Central memory CD8-positive, alpha-beta T cell (primary cell): Measurements from ENCODE around the gene HAO2.

Source experiments
- ATAC-seq: fragments of 150-1000 bp; cut with Tn5 transposase; replicated peaks from 2 replicates; pipeline ENCODE4 v1.10.0; 2022; ENCODE audit warnings: mild to moderate bottlenecking, moderate FRiP score, moderate number of reproducible peaks; ENCODE audit not compliant: poor library complexity, severe bottlenecking; ENCODE audit errors: extremely low read depth
- DNase-seq, 2 donors: peaks; one replicate each; pipeline ENCODE4 v3.0.0; 2021; ENCODE audit warnings: low spot score in 2 of 2
- H3K27ac Mint-ChIP-seq: one replicate; pipeline ENCODE4 v1.8.0; 2022; ENCODE audit warnings: low read depth, mild to moderate bottlenecking, moderate library complexity, mixed read lengths
- H3K27me3 Mint-ChIP-seq: one replicate; pipeline ENCODE4 v1.8.0; 2022; ENCODE audit warnings: mixed read lengths
- H3K36me3 Mint-ChIP-seq: one replicate; pipeline ENCODE4 v1.8.0; 2022; ENCODE audit warnings: mild to moderate bottlenecking, moderate library complexity, mixed read lengths; ENCODE audit not compliant: insufficient read depth
- H3K4me1 Mint-ChIP-seq: one replicate; pipeline ENCODE4 v1.8.0; 2022; ENCODE audit warnings: mixed read lengths
- H3K4me3 Mint-ChIP-seq: one replicate; pipeline ENCODE4 v1.8.0; 2022; ENCODE audit warnings: mild to moderate bottlenecking, moderate library complexity, mixed read lengths
- H3K9me3 Mint-ChIP-seq: one replicate; pipeline ENCODE4 v1.8.0; 2022; ENCODE audit warnings: mixed read lengths

Gene HAO2

GRCh38 chr1:119351997-119352396 lies 16.6 kb upstream of the HAO2 start:
- peaks cover 8% of the 10 kb centered on the region for H3K27me3 Mint-ChIP-seq
- no peak overlapping the region for H3K27ac Mint-ChIP-seq
- no peak overlapping the region for H3K4me3 Mint-ChIP-seq
- H3K9me3 Mint-ChIP-seq = no peaks in the 10 kb centered on the region
- H3K36me3 Mint-ChIP-seq = no peaks in the 10 kb centered on the region
- H3K4me1 Mint-ChIP-seq = no peaks in the 10 kb centered on the region
- ATAC-seq = no peak
- no peak for DNase-seq

DNA sequence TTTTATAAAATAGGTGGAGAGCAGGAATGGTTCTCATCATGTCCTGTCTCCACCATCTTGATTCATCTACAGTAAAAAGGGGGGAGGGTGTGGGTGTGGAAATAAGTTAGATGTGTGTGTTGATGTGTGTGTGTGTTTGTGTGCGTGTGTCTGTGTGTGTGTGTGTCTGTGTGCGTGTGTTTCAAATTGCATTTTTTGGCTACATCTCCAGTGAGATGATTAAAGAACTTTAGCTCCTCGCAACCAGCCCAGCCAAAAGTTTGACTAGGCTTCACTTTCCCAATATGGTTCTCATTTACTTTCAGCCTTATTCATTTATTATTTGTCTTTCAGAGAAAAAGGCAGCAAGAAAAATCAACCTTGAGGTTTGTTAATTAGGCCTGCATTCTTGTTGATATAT lies 14.7 kb upstream of the HAO2 start:
- H3K4me1 Mint-ChIP-seq = no peaks in the 10 kb centered on the region
- H3K4me3 Mint-ChIP-seq = no peak overlapping the region
- peaks cover 8% of the 10 kb centered on the region for H3K27me3 Mint-ChIP-seq
- H3K27ac Mint-ChIP-seq = no peak overlapping the region
- no peaks in the 10 kb centered on the region for H3K36me3 Mint-ChIP-seq
- ATAC-seq = no peak
- no peak for DNase-seq
- no peaks in the 10 kb centered on the region for H3K9me3 Mint-ChIP-seq

DNA sequence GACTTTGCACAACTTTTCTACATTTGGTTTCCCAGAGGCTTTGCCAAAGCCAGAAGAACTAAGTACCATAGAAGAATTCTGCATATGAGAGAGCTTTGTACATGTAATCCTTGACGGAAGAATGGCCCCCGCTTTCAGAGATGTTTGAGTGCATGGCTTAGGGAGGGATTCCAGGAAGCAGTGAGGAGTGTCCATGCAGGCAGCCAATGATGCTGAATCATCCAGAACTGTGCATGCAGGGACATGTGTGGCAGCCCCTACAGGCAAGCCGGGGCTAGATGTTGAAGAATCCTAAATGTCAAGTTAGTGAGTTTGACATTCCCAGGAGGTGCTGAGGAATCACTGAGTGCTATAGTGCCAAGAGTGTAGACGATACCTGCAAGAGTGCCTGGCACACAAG lies 9.9 kb upstream of the HAO2 start:
- no peaks in the 10 kb centered on the region for H3K27me3 Mint-ChIP-seq
- no peaks in the 10 kb centered on the region for H3K36me3 Mint-ChIP-seq
- no peak for ATAC-seq
- no peak for DNase-seq
- no peaks in the 10 kb centered on the region for H3K4me1 Mint-ChIP-seq
- H3K4me3 Mint-ChIP-seq = no peak overlapping the region
- H3K27ac Mint-ChIP-seq = no peak overlapping the region
- no peaks in the 10 kb centered on the region for H3K9me3 Mint-ChIP-seq

DNA sequence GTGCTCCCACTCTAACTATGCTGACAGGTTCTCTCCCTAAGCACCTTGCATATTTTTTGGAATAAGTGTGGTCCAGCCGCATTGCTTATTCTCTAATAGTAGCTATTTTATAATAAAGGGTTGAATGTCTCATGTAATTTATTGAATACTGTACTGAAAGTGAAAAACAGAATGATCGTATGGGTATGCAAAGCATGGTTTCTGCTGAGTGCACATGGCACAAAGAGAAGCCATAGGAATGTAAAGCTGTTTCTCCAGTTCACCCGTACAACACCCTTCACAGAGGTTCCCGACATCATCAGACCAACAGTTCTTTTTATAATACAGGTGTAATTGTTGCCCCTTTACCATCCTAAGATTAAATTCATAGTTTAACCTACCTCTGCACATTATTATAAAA lies 8.9 kb upstream of the HAO2 start:
- no peak for DNase-seq
- Mint-ChIP-seq H3K4me1 (no peaks in the 10 kb centered on the region), H3K27ac (no peak overlapping the region), H3K36me3 (no peaks in the 10 kb centered on the region), H3K27me3 (no peaks in the 10 kb centered on the region), H3K4me3 (no peak overlapping the region), H3K9me3 (no peaks in the 10 kb centered on the region)
- no peak for ATAC-seq

- H3K27ac Mint-ChIP-seq = no peak overlapping the region
- H3K36me3 Mint-ChIP-seq = peaks cover 2% of the 10 kb centered on the region
- H3K27me3 Mint-ChIP-seq = no peaks in the 10 kb centered on the region
- H3K4me1 Mint-ChIP-seq = no peaks in the 10 kb centered on the region
- no peak overlapping the region for H3K4me3 Mint-ChIP-seq
- ATAC-seq = no peak
- H3K9me3 Mint-ChIP-seq = no peaks in the 10 kb centered on the region
- DNase-seq = no peak
Observed at GRCh38 chr1:119361205-119361604, 7.4 kb upstream of the HAO2 start.

GRCh38 chr1:119361620-119362344 lies 6.8 kb upstream of the HAO2 start:
- Mint-ChIP-seq H3K4me3 (no peak overlapping the region), H3K27ac (no peak overlapping the region), H3K27me3 (no peaks in the 10 kb centered on the region), H3K4me1 (no peaks in the 10 kb centered on the region), H3K36me3 (peaks cover 2% of the 10 kb centered on the region), H3K9me3 (no peaks in the 10 kb centered on the region)
- no peak for DNase-seq
- ATAC-seq = no peak

GRCh38 chr1:119363162-119363561 lies 5.4 kb upstream of the HAO2 start:
- Mint-ChIP-seq H3K27ac (no peak overlapping the region), H3K4me1 (no peaks in the 10 kb centered on the region), H3K4me3 (no peak overlapping the region), H3K27me3 (peaks cover 13% of the 10 kb centered on the region), H3K9me3 (no peaks in the 10 kb centered on the region), H3K36me3 (peaks cover 2% of the 10 kb centered on the region)
- no peak for DNase-seq
- no peak for ATAC-seq

DNA sequence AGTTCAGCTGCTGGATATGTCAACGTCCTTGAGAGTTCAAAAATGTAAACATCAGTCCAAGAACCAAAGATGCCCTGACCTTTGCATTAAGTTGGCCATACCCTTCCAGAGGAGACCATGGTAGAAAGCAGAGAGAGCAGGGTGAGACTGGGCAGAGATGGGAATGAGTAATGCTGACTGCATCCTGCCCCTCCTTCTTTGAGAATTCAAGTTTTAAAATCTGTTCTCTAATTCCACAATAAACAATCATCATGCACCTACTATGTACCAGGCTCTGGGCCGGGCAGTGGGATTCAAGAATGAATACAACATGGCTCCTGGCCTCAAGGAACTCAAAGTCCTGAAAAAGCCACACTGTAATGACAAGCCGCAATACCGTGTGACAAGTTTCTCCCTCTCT lies 3.9 kb upstream of the HAO2 start:
- ATAC-seq (no peak), DNase-seq (no peak)
- Mint-ChIP-seq H3K4me3 (no peak overlapping the region), H3K4me1 (no peaks in the 10 kb centered on the region), H3K36me3 (peaks cover 2% of the 10 kb centered on the region), H3K9me3 (no peaks in the 10 kb centered on the region), H3K27me3 (peaks cover 25% of the 10 kb centered on the region), H3K27ac (no peak overlapping the region)

- Mint-ChIP-seq H3K9me3 (no peaks in the 10 kb centered on the region), H3K4me1 (no peaks in the 10 kb centered on the region), H3K4me3 (no peak overlapping the region), H3K36me3 (peaks cover 2% of the 10 kb centered on the region), H3K27ac (no peak overlapping the region), H3K27me3 (peaks cover 25% of the 10 kb centered on the region)
- no peak for ATAC-seq
- DNase-seq = no peak
Observed at GRCh38 chr1:119366424-119366823, 2.2 kb upstream of the HAO2 start.

- ATAC-seq = no peak
- Mint-ChIP-seq H3K4me3 (no peak overlapping the region), H3K9me3 (no peaks in the 10 kb centered on the region), H3K4me1 (no peaks in the 10 kb centered on the region), H3K36me3 (peaks cover 4% of the 10 kb centered on the region), H3K27me3 (peaks cover 33% of the 10 kb centered on the region), H3K27ac (no peak overlapping the region)
- DNase-seq = no peak
Observed at GRCh38 chr1:119367432-119368124, 1.0 kb upstream of the HAO2 start.

GRCh38 chr1:119370748-119371147 lies 2.2 kb downstream of the HAO2 start:
- Mint-ChIP-seq H3K4me1 (no peaks in the 10 kb centered on the region), H3K36me3 (peaks cover 2% of the 10 kb centered on the region), H3K27me3 (peaks cover 35% of the 10 kb centered on the region), H3K9me3 (no peaks in the 10 kb centered on the region), H3K27ac (no peak overlapping the region), H3K4me3 (no peak overlapping the region)
- ATAC-seq = no peak
- no peak for DNase-seq

- H3K27me3 Mint-ChIP-seq = peaks cover 35% of the 10 kb centered on the region
- H3K9me3 Mint-ChIP-seq = no peaks in the 10 kb centered on the region
- no peak for DNase-seq
- peaks cover 2% of the 10 kb centered on the region for H3K36me3 Mint-ChIP-seq
- H3K27ac Mint-ChIP-seq = no peak overlapping the region
- H3K4me3 Mint-ChIP-seq = no peak overlapping the region
- no peaks in the 10 kb centered on the region for H3K4me1 Mint-ChIP-seq
- ATAC-seq = no peak
Observed at GRCh38 chr1:119371815-119372214, 3.2 kb downstream of the HAO2 start.

GRCh38 chr1:119372503-119373086 lies 4.0 kb downstream of the HAO2 start:
- no peaks in the 10 kb centered on the region for H3K9me3 Mint-ChIP-seq
- H3K27me3 Mint-ChIP-seq = peaks cover 27% of the 10 kb centered on the region
- H3K27ac Mint-ChIP-seq = no peak overlapping the region
- DNase-seq (no peak), ATAC-seq (no peak)
- no peaks in the 10 kb centered on the region for H3K4me1 Mint-ChIP-seq
- H3K4me3 Mint-ChIP-seq = no peak overlapping the region
- peaks cover 2% of the 10 kb centered on the region for H3K36me3 Mint-ChIP-seq
